C1 segment of cervical spinal cord (tissue), 14 donors: ENCODE results near the gene DDX39A.
A peak's percentile ranks its signal among the peaks of the same experiment; 100 is the strongest.
"Not testable (repeated sequence)": the region's sequence is repeated elsewhere in the genome, so short reads cannot be mapped to it uniquely, and the experiment has no call there.

Experiments used
- DNase-seq, 14 donors: peaks; one replicate each; lab custom pipeline; 2025; lab: John Stamatoyannopoulos, UW

Gene DDX39A

GRCh38 chr19:14419106-14419813 is at the start of gene DDX39A:
DDX39A (minus strand) TSS chr19:14419341; CDS start chr19:14413220, 6,121 bp downstream.
- peak; percentile 53 to 98 (median 96) for DNase-seq

DNA sequence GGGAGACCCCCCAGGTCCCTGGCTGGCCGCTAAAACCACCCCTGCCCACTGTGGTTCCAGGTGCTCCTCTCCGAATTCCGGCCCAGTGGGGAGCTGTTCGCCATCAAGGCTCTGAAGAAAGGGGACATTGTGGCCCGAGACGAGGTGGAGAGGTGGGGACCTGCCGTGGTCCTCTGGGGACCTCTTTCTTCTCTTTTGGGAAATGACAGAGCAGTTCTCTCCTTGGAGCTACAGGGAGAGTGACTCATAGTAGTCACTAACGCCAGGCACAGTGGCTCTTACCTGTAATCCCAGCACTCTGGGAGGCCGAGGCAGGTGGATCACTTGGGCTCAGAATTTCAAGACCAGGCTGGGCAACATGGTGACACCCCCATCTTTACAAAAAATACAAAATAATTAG is 48.7 kb upstream of the DDX39A start:
- no peak for DNase-seq

DNA sequence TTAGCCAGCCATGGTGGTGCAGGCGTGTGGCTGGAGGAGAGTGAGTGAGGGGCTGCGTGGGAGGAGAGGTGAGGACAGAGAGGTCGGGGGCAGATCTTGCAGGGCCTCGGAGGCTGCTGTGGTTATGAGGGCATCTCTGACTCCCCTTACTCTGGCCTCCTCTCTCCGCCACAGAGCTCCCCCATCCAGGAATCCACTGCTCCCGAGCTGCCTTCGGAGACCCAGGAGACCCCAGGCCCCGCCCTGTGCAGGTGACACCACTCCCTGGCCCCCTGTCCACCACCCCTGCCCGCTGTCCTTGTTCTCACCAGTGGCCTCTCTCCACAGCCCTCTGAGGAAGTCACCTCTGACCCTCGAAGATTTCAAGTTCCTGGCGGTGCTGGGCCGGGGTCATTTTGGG is 48.2 kb upstream of the DDX39A start:
- no peak for DNase-seq

GRCh38 chr19:14463747-14464146 is 44.6 kb upstream of the DDX39A start:
- no peak for DNase-seq

DNA sequence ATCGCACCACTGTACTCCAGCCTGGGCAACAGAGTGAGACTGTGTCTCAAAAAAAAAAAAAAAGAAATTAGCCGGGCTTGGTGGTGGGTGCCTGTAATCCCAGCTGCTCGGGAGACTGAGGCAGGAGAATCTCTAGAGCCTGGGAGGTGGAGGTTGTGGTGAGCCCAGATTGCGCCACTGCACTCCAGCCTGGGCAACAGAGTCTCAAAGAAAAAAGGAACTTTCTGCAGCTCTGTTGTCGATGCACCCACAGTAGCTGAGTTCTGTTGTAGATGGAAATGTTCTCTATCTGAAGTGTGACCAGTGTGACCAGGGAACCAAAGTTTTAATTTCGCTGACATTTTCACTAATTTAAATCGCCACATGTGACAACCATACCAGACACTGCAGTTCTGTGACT is 43.3 kb upstream of the DDX39A start:
- DNase-seq = not testable (repeated sequence)

GRCh38 chr19:14460935-14461334 is 41.8 kb upstream of the DDX39A start:
- no peak for DNase-seq

DNA sequence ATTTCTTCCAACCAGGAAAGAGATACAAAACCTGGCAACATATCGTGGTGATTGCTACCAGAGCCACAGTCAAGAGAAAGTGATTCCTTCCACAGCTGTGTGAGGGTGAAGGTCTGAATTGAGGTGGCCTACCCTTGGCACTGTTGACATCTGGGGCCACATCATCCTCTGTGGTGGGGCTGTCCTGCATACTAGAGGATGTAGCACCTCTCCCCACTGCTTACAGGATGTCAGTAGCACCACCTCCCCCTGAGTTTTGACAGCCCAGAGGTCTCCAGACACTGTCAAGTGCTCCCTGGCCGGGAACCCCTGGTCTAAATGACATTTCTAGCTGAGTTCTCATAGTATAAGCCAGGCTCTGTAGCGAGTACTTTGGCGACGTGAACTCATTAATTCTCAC is 40.6 kb upstream of the DDX39A start:
- no peak for DNase-seq

GRCh38 chr19:14452303-14452702 is 33.2 kb upstream of the DDX39A start:
- DNase-seq = not testable (repeated sequence)

DNA sequence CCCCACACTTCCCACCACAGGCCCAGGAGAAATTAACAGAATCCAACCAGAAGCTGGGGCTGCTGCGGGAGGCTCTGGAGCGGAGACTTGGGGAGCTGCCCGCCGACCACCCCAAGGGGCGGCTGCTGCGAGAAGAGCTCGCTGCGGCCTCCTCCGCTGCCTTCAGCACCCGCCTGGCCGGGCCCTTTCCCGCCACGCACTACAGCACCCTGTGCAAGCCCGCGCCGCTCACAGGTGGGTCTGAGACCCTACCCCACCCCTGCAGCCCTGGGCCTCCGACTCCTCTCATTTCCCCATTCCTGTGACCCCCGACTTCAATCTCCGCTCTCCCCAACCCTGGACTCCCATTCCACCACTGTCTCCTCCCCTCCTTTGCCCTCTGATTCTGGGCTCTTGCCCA is 31.7 kb upstream of the DDX39A start:
- no peak for DNase-seq

DNA sequence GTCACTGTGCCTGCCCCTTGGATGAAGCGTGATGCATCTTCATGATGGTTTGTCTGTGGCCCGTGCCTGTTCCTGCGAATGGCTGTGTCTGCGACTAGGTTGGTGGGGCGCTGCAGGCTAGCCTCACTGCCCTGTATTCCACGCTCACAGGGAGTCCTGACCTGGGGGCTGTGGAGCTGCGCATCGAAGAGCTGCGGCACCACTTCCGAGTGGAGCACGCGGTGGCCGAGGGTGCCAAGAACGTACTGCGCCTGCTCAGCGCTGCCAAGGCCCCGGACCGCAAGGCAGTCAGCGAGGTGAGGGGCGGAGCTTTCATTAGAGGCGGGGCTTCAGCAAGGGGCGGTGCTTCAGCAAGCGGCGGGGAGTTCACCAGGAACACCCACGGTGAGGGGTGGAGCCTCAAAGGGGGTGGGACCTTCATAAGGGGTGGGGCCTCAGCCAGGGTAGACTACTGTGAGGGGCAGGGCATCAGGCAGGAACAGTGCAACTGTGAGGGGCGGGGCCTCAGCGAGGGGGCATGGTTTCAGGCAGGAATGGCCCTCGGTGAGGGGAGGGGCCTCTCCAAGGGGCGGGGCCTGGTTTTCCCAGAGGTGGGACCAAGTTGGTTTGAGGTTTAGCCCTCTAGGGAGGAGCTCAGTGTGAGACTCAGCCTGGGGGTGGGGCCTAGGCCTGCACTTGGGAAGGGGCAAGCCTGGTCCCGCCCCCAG is 31.2 kb upstream of the DDX39A start:
- no peak for DNase-seq

- DNase-seq = no peak
Measured at GRCh38 chr19:14449321-14449720, 30.2 kb upstream of the DDX39A start.

DNA sequence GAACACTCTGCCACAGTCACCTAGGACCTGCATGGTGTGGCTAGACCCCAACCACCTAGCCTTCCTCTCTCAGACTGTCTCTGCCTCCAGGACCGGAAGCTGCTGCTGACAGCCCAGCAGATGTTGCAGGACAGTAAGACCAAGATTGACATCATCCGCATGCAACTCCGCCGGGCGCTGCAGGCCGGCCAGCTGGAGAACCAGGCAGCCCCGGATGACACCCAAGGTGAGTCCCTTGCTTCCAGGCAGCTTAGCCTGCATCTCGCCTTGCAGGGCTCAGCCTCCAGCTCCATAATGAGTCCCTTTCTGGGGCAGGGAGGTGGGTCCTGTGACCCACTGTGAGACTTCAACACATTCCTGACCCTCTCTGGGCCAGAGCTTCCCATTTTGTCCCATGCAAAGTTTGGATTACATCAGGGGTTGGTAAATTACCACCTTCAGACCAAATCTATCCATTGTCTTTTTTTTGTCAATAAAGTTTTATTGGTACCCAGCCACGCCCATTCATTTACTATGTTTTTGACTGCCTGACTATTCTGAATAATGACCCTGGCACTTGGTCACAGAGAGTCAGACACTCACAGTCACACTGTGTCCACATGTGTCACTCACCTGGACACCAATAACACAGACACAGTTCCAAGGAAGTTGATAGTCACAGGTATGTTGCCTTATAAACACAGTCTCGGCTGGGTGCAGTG is 27.3 kb upstream of the DDX39A start:
- no peak for DNase-seq

DNA sequence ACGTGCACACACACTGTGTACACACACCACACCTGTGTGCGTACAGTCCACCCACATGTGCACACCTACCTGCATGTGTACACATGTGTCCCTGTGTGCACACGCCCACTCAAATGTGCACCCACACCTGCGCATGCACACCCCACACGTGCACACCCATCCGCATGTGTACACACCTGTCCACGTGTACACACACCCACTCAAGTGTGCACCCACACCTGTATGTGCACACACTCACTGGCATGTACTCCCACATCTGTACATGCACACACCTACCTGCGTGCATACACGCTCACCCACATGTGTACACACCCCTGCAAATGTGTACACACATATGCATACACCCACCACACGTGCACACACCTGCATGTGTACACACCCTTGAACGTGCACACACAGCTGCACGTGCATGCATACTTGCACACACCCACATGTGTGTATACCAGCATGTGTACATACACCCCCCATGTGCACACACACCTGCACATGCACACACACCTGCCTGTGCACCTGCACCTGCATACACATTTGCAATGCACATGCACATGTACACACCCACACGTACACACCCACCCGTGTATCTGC is 24.6 kb upstream of the DDX39A start:
- no peak for DNase-seq

DNA sequence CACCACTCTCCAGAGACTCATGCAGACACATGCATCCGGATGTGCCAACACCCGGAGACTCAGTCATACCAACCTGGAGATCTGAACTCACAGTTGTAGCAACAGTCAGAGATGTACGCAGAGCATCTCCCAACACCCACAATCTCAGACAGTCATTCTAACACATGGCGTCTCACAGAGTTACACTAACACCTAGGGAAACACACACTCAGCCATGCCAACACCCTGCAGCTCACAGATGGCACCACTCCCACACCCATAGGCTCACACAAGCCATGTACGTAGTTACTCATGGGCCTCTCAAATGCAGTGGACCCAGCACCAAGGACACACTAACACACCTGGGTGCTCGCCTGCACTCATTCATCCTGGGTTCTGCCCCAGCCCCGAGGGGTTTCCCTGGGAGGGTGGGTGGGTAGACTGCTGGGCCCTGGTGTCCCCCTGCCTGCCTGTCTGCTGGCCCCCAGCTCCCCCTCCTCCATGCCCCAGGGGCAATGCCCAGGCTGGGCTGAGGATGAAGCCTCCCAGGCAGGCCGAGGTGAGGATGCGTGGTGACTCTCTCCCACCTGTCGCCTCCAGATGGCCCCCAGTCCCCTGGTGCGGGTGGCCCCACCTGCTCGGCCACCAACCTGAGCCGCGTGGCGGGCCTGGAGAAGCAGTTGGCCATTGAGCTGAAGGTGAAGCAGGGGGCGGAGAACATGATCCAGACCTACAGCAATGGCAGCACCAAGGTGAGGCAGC is 23.9 kb upstream of the DDX39A start:
- DNase-seq = no peak

DNA sequence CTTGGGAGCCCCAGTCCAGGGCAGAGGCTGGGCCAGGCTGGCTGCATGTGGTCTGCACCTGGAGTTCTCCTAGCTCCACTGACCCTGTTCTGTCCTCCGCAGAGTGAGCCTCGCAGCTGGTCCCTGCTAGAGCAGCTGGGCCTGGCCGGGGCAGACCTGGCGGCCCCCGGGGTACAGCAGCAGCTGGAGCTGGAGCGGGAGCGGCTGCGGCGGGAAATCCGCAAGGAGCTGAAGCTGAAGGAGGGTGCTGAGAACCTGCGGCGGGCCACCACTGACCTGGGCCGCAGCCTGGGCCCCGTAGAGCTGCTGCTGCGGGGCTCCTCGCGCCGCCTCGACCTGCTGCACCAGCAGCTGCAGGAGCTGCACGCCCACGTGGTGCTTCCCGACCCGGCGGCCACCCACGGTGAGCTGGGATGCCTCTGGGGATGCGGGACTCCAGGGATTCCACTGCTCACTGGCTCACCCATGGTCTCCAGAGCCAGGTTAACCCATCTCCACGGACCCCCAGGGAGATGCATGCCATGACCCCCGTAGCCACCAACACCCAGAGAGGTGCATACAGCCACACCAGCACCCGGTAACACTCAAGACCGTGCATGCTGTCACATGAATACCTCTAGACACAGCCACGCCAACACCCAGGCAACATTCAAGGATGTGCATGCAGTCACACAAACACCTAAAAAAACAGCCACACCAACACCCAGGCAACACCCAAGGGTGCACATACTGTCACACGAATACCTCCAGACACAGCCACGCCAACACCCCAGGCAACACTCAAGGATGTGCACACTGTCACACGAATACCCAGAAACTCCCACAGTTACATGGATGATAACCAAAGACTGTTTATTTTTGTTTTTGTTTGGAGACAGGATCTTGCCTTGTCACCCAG is 22.1 kb upstream of the DDX39A start:
- no peak for DNase-seq

DNA sequence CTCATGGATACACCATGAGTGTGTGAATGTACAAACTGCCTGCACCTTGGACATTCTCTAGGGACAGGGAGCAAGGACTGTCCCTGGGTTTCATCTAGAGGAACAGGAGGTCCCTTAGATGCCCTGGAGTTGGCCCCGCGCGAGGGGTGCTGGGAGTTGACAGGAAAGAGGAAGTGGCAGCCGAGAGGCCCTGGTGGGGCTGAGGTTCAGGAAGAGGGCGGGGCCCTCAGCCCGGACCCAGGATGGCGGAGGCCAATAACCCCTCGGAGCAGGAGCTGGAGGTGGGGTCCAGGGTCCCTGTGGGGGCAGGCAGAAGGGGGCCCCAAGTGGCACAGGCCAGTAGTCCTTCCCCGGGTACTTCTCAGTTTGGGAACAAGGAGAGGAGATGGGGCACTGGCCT is 20.9 kb upstream of the DDX39A start:
- DNase-seq = peak in 11 of 14 donors; percentile 2 to 64 (median 29)

DNA sequence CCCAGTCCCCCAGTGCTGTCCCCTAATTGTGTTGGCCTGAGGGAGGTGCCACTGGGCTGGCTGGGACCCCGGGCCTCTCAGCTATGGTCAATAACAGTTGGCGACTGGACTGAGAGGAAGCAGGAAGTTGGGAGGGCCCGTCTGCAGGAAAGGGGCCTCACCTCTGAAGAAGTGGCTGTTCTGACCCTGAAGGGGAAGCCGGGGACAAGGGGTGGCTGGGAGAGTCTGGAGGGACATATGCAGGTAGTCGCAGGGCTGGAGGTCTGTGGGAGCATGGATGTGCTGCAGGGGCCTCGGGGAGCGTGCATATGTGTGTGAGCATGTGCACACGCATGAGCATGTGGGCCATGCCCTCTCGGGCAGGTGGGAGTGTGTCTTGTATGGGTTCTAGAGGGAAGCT is 19.9 kb upstream of the DDX39A start:
- no peak for DNase-seq

DNA sequence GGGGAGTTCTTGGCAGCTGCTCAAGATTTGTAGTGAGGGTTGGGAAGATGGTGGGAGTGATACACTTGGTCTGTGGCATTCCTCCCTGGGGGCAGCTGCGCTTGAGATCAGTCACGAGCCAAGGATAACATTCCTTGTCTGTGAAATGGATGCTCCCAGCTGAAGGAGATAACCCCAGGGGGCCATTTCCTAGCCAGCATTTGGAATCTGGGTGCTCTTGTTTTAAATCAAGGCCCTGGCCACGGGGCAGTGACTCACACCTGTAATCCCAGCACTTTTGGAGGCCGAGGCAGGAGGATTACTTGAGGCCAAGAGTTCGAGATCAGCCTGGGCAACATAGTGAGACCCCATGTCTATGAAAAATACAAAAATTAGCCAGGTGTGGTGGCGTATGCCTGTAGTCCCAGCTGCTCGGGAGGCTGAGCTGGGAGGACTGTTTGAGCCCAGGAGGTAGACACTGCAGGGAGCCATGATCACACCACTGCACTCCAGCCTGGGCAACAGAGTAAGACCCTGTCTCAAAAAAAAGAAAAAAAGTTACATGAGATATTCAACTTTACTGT is 18.5 kb upstream of the DDX39A start:
- no peak for DNase-seq

GRCh38 chr19:14435320-14436050 is 16.3 kb upstream of the DDX39A start:
- no peak for DNase-seq
